GM21447 (cell line): ENCODE data around the gene MRPL28.
"Not testable (repeated sequence)": the region's sequence is repeated elsewhere in the genome, so short reads cannot be mapped to it uniquely, and the experiment has no call there.

Source experiments
- ATAC-seq: cut with Tn5 transposase; IDR thresholded peaks from one replicate; pipeline ENCODE4 v1.9.1; 2021; ENCODE audit not compliant: unreplicated experiment

MRPL28 gene

GRCh38 chr16:370443-370842 is at the start of gene MRPL28:
MRPL28 (minus strand) TSS chr16:370538; CDS start chr16:370218, 320 bp downstream.
- ATAC-seq = peak; percentile 91

DNA sequence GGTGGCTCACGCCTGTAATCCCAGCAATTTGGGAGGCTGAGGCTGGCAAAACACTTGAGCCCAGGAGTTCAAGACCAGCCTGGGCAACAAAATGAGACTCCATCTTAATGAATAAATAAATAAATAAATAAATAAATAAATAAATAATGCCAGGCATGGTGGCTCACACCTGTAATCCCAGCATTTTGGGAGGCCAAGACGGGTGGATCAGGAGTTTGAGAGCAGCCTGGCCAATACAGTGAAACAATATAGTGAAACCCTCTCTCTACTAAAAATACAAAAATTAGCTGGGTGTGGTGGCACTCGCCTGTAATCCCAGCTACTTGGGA is 44.8 kb upstream of the MRPL28 start:
- not testable (repeated sequence) for ATAC-seq

GRCh38 chr16:414395-415169 is 44.2 kb upstream of the MRPL28 start:
- ATAC-seq = no peak

GRCh38 chr16:411576-412265 is 41.4 kb upstream of the MRPL28 start:
- no peak for ATAC-seq

DNA sequence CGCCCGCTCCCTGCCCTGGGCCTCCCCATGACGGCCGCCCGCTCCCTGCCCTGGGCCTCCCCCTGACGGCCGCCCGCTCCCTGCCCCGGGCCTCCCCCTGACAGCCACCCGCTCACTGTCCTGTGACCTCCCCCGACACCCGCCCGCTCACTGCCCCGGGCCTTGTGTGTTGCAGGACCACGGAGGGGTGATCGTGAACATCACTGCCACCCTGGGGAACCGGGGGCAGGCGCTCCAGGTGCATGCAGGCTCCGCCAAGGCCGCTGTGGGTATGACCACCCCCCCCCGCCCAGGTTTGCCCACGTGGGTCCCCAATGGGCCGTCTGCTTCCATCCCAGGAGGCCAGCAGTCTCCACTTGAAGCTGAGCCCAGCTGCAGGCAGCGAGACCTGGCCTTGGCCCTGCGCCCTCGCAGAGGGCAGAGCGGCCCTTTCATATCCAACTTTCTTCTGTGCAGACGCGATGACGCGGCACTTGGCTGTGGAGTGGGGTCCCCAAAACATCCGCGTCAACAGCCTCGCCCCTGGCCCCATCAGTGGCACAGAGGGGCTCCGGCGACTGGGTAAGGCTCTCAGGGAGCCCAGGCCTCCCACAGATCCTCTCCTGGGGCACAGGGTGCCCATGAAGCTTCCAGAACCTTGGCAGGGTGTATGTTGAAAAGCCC is 40.3 kb upstream of the MRPL28 start:
- no peak for ATAC-seq

DNA sequence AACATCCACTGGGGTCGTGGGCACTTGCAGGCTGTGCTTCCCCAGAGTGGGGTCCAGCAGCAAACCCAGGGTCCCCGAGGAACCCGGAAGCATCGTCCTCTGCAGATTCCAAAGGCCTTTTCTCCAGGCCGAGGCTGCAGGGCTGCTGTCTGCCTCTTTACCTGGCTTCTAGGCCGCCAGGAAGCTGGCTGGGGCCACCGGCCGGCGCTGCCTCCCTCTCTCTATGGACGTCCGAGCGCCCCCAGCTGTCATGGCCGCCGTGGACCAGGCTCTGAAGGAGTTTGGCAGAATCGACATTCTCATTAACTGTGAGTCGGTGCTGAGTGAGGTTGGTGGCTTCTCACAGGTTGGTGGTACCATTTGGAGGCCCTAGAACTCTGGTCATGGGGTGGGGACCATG is 36.9 kb upstream of the MRPL28 start:
- no peak for ATAC-seq

- no peak for ATAC-seq
Observed at GRCh38 chr16:405548-406506, 35.5 kb upstream of the MRPL28 start.

GRCh38 chr16:404971-405486 is 34.7 kb upstream of the MRPL28 start:
- no peak for ATAC-seq

GRCh38 chr16:401468-402348 is 31.4 kb upstream of the MRPL28 start, which contains the start of gene DECR2:
DECR2 (plus strand) TSS chr16:401885; CDS start chr16:401964, 79 bp downstream.
- peak; percentile 44 for ATAC-seq

GRCh38 chr16:400061-400591 is 29.8 kb upstream of the MRPL28 start:
- ATAC-seq = no peak

DNA sequence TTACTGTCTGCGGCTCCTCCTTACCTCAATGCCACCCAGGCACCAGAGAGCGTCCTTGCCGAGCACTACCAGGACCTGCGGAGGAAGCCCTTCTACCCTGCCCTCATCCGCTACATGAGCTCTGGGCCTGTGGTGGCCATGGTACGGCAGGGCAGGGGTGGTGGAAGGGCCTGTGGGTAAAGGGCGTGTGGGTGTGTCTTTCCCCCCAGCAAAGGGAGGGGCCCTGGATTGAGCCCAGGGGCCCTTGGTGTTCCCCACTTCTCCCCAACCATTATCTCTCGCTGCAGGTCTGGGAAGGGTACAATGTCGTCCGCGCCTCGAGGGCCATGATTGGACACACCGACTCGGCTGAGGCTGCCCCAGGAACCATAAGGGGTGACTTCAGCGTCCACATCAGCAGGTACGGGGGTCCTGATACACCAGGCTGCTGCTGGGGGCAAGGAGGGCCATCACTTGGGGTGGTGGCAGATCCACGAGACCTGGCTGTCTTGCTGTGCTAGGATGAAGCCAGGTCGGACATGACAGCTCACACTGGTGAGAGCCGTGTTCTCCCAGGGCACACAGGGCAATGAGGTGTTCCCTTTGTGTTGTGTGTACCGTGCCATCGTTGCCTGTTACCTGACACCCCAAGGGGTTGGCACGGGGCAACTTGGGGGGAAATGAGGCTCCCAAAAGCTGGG is 29.1 kb upstream of the MRPL28 start:
- ATAC-seq = no peak

DNA sequence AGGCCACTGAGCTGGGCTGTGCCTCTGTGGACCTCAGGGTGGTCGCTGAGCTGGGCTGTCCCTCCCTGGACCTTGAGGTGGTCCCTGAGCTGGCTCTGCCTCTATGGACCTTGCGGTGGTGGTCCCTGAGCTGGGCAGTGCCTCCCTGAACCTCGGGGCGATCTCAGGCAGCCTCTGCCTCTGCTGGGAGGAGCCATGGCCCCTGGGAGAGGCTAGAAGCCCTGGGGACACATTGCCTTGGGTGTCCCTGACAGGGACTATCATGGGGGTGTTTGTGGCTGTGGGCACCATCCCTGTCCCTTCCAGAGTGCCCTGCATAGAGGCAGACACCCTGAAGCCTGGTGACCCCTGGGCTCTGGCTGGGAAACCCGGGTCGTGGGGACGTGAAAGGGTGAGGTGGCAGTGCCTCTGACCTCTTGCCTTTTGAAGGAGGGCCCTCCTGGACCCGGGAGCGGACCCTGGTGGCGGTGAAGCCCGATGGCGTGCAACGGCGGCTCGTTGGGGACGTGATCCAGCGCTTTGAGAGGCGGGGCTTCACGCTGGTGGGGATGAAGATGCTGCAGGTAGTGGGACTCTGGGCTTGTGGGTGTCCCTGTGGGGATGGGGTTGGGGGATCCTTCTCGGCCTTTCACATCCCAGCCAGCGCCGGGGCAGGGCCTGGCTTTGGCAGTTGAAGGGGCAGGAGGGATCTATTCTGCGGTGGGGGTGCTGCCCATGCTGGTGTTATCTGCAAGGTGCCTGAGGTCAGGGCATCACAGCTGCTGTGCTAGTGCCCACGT is 28.4 kb upstream of the MRPL28 start:
- no peak for ATAC-seq

DNA sequence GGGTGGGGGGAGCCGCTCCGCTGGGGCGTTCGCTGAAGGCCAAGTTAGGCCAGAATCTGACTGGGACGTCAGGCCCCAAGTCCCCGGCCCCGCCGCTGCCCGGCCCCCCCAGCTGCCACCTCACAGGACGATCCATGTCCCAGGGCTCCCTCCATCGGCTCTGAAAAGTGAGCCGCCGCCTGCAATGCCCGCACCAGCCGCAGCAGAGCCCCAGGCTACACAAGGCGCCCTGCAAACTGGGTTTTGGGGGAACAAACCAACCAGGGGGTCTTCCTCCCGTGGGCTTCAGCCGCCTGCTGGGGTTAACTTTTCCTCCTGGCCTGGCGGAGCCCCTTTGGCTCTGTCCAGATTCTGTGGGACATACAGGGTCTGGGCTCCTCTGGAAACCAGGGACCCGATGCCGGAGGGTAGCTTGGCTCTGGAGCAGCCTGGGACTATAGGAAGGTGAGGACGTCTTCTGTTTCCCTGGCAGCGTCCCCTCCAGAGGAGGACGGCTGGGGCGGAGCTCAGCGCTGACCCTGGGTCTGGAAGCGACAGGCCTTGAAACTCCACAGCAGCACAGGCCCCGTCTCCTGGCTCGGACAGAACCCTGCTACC is 27.5 kb upstream of the MRPL28 start:
- ATAC-seq = no peak

DNA sequence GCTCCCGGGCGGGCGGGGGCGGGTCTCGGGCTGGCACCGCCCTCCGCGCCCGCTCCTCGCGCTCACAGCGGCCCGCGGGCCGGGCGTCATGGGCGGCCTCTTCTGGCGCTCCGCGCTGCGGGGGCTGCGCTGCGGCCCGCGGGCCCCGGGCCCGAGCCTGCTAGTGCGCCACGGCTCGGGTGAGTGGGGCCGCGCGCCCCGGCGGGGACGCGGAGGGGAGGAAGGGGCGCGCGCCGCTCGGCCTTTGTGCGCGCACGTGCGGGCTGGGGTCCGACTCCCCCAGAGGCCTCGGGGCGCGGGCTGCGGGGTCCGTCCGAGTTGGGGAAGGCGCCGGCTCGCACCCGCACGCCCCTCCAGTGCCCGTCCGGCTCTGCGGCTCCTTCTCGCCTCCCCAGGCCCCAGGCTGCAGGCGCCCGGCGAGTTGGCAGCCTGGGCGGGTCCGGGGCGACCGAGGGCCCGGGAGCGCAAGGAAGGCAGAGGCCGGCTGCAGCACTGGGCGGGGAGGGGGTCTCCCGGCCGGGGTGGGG is 26.9 kb upstream of the MRPL28 start, which contains the start of gene NME4:
Gene NME4 (plus strand): TSS at position 65 of the 527 bp plus-strand sequence. CDS start 24 bp downstream, at position 89.
- no peak for ATAC-seq

DNA sequence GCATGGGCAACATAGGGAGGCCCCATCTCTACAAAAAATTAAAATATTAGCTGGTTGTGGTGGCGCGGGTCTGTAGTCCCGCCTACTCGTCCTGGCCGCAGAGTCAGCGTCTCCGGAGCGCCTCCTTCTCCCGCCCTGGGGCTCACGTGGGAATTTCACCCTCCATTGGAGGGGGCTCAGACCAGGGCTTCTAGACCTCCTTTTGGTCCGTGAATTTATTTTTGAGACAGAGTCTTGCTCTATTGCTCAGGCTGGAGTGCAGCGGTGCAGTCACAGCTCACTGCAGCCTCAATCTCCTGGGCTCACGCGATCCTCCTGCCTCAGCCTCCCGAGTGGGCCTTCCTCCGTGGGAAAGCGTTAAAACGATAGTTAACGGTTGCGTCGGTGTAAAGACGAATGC is 26.3 kb upstream of the MRPL28 start:
- ATAC-seq = no peak

DNA sequence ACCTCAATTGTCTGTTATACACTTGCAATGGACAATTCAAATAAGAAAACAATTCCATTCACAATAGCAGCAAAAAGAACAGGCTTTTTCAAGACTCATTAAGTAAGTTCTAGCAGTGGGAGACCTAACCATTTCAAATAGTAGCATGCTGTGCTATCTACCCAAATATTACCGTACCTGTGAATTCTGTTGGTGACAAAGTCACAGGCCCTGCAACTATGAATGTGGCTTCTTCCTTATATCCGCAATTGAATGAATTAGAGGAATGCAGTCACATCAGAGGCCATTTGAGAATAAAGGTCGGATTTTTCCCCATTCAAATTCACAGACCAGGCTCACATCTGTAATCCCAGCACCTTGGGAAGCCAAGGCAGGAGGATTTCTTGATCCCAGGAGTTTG is 25.9 kb upstream of the MRPL28 start:
- ATAC-seq = no peak

- no peak for ATAC-seq
Observed at GRCh38 chr16:392450-393030, 22.2 kb upstream of the MRPL28 start.
